ENCODE results near the gene SORCS2. TPM values are rescaled to one million over a fixed set of nuclear protein-coding genes. Genes with fewer than 3 reads are reported as not detected.
A peak's percentile ranks its signal among the peaks of the same experiment; 100 is the strongest.

The SORCS2 gene
- total RNA-seq, 1 donor from 2014 or later, result 2.8 TPM

GRCh38 chr4:7516096-7516772 lies 323.9 kb downstream of the SORCS2 start:
- DNase-seq (ENCODE audit: low read depth), result no peak

GRCh38 chr4:7516773-7517144 lies 324.4 kb downstream of the SORCS2 start:
- no peak for DNase-seq (ENCODE audit: low read depth)

DNA sequence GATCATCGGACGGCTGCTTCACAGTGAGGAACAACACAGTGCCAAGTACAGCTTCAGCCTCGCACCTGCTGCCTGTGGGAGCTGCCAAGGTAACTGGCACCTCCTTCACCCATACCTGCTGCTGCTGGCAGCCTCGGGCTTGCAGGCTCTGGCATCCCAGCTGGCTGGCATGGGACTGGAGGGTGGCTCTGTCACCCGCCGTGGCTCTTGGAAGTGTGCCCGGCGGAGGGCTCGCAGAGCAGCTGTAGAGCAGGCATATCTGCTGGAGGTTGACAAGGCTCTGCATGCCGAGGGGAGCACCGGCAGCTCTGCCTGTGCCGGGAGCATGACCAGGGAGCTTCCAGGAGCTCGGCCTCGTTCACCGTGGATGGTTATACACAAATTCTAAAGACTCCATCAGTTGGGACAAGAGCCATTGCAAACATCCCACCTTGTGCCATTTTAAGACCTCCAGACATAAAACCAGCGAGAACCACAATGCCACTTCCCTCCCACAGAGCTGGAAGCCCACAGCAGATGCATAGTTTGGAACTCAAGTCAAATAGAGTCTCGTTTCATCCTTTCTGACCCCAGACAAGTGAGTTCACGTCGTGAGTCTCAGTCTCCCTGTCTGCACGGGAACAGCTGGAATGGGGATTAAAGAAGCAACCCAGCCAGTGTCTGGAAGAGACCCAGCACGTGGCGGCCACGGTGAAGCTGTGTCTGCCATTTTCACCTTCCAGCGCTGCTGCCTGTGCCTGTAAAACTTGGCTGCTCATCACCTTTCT lies 326.7 kb downstream of the SORCS2 start:
- peak; percentile 43 for DNase-seq (ENCODE audit: low read depth)

GRCh38 chr4:7519638-7520376 lies 327.5 kb downstream of the SORCS2 start:
- no peak for DNase-seq (ENCODE audit: low read depth)

DNA sequence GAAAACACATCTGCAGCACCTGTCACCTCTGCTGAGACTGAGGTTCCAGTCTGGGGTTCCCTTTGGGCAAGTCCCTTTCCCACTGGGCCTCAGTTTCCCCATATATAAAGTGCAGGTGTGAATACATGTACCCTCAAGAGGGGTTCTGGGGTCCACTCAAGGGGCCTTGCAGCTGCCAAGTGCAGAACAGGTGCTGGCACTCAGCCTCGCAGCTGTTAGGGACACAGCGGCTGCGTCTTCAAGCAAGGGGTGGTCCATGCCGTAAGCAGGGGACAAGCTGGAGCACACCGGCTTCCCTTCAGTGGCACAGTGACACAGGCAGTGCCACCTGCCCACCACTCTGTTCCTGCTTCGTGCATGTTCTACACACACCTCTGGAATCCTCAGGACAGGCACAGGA lies 329.3 kb downstream of the SORCS2 start:
- DNase-seq (ENCODE audit: low read depth), result no peak

GRCh38 chr4:7522452-7523220 lies 330.3 kb downstream of the SORCS2 start:
- no peak for DNase-seq (ENCODE audit: low read depth)

DNA sequence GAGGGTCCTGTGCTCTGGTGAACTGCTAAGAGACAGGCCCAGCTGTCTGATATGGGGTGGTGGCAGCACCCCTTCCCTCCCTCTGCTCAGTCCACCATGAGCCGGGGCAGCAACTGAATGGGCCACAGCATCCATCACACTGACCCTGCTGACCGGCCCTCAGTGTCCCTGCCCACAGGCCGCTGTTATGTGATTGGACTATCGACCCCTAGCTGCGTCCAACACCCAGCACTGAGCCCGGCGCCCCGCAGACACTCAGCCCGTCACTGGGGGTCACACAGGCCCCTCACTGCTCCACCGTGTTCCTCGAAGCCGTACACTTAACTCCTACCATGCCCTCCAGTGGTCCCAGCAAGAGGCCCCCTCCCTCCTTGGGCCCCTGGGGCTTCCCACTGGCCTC lies 331.2 kb downstream of the SORCS2 start:
- no peak for DNase-seq (ENCODE audit: low read depth)

DNA sequence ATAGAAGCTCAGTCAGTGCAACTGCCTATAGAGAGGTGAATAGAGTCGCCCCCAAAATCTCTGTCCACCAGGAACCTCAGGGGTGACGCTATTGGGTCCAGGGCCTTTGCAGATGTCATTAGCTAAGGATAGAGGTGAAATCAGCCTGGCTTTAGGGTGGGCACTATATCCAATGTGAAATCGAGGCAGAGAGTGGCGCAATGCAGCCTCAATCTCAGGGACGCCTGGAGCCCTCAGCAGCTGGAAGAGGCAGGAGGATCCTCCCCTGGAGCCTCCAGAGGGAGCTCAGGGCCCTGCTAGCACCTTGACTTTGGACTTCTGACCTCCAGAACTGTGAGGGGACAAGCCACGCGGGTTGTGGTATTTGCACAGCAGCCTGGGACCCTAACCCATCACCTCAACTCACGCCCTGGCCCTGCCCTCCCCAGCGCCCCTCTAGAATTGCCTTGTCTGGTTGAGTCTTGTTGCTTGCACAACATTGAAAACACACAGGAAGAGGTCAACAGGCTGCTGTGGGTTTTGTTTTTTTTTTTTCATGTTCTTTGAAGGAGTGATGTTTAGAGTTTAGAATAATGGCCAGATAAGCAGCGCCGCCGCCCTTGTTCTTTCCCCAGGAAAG lies 331.8 kb downstream of the SORCS2 start:
- DNase-seq (ENCODE audit: low read depth), result no peak

DNA sequence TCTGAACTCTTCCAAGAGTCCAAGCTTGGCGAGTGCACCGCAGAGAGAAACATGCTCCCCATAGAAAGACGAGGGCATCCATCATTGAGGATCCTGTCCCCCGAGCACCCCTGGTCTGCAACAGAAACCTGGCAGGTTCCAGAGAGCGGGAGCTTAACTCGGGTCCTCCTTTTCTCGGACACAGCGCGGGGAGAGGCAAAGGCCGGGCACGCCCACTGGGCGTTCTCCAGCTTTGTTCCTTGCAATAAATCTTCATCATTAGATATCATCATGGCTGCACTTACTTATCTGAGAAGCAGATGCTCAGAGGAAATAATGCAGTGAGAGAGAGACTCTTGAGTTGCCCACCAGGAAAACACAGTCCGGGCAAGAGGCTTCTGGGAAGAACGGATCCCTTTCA lies 332.5 kb downstream of the SORCS2 start:
- DNase-seq (ENCODE audit: low read depth), result no peak

DNA sequence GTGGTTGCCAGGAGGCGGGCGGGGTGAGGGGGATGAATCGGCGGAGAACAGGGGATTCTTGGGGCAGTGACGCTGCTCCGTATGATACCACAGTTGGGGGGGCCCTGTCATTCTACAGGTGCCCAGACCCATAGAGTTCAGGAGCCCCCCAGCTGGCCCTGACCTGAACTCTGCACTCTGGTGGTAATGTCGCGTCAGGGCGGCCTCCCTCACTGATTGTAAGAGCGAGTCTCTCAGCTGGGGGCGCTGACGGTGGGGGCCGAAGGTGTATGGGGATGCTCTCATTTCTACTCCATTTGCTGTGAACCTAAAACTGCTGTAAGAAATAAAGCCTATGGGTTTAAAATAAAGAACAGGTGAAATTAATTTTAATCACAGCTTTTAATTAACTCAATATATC lies 334.2 kb downstream of the SORCS2 start:
- DNase-seq (ENCODE audit: low read depth), result no peak

DNA sequence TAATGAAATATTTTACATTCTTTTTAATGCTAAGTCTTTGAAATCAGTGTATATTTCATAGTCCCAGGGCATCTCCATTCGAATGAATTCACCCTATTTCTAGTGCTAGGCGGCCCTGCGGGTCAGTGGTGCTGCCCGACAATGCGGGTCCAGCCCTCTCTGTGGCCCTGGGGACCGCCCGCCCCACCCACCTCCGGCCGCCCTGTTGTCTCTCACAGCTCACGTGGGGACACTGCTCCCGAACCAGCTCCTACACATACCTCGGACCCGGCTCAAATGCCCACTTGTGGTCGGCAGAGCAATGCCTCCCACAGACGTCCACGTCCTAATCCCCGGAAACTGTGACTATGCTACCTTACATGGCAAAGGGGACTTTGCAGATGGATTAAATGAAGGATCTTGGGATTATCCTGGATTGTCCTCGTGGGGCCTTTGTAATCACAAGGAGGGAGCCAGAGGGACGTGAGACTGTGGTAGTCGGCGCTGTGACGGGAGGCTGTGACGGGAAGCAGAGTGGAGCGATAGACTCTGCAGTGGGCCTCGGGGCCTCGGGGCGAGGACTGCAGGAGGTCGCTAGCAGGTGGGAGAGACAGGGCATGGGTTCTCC lies 334.7 kb downstream of the SORCS2 start:
- no peak for DNase-seq (ENCODE audit: low read depth)

DNA sequence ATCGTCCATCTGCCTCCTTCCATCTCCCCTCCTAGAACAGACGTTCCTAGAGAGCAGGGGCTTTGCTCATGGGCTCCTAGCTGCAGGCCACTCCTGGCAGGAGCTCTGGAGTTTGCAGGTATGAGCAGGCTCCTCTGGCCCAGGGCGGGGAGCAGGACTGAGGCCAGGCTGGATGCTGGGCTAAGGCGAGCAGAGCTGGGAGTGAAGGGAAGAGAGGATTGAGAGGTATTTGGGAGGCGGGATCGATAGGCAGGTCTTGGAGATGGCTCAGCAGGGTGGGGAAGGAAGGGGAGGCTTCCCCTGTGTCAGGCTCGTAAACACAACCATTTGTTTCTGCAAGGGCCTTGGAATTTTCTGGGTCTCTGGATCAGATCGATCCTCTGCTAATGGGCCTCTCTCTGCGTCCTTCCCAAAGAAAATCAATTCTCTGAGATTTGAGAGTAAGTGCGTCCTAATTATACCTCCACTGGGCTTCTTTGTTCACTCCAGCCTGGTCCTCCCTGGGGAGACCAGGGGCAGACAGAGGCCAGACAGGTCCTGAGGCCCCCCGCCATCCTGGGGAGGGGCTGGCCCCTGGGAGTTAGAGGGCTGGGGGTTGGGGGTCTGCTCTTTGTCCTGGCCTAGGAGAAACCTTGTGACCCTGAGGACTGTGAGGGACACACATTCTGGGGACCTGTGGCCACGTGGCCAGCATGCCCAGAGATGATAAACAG lies 337.2 kb downstream of the SORCS2 start:
- no peak for DNase-seq (ENCODE audit: low read depth)

DNA sequence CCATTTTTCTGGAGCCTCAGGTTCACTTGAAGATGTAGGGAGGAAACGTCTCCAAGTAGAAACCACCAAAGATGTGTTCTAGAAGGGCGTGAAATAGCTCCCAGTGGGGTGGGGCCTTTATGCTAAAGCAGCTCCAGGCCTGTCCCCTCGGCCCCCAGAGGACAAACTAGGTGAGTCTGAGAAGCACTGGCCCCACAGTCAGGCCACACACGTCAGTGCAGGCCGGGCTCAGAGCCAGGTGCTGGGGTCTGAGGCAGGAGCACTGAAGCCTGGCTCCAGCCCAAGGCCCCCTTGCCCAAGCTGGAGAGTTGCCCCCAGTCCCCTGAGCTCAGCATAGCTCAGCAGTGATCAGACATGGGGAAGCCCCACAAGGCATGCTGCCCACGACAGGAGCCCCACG lies 337.7 kb downstream of the SORCS2 start:
- no peak for DNase-seq (ENCODE audit: low read depth)

- DNase-seq (ENCODE audit: low read depth), result no peak
These were observed 338.7 kb downstream of the SORCS2 start for GRCh38 chr4:7530932-7531639.

- no peak for DNase-seq (ENCODE audit: low read depth)
These were observed 339.3 kb downstream of the SORCS2 start for GRCh38 chr4:7531640-7531994.

GRCh38 chr4:7532043-7532442 lies 339.7 kb downstream of the SORCS2 start:
- no peak for DNase-seq (ENCODE audit: low read depth)

DNA sequence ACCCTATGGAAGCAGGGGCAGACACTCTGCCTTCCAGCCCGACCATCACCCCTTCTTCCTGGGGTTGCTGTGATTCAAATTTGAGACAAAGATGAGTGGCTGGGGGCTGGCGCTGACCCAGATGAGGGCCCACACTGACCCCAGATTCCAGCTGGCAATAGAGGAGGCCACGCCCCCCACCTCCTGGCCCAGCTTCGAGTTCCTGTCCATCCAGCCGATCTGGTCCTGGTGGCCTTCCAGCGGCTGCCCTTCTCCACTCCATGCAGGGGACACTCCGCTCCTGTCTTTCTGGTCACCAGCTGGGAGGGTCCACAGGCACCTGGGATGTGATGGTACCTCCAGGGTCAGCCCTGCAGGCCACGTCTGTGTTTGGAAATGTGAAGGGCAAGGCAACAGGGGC lies 340.9 kb downstream of the SORCS2 start:
- DNase-seq (ENCODE audit: low read depth), result no peak

DNA sequence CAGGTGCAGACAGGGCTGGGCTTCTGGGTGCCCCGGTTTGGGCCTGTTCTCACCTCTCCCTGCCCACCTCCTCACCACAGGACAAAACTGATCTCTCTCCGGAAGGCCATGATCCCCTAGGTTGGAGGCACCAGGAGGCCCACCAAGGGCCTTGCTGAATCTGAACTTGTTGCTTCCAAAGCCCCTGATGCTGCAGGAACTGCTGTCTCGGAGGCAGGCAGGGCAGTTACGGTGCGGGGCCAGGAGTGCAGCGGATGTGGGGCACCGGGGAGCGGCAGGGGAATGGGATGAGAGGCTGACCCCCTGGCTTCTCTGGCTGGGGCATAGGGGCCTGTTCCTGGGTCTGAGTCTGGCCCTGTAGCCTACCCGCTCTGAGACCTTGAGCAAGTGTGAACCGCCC lies 342.8 kb downstream of the SORCS2 start:
- no peak for DNase-seq (ENCODE audit: low read depth)

GRCh38 chr4:7535619-7536018 lies 343.3 kb downstream of the SORCS2 start:
- DNase-seq (ENCODE audit: low read depth), result no peak

Measured in myocyte (in vitro differentiated cells).